ENCODE data around the gene BEND2. TPM values are rescaled to one million over a fixed set of nuclear protein-coding genes. Genes with fewer than 3 reads are reported as not detected.
"Not testable (repeated sequence)": the region's sequence is repeated elsewhere in the genome, so short reads cannot be mapped to it uniquely, and the experiment has no call there.

The BEND2 gene
- total RNA-seq: not detected
- long read RNA-seq: 0 reads

DNA sequence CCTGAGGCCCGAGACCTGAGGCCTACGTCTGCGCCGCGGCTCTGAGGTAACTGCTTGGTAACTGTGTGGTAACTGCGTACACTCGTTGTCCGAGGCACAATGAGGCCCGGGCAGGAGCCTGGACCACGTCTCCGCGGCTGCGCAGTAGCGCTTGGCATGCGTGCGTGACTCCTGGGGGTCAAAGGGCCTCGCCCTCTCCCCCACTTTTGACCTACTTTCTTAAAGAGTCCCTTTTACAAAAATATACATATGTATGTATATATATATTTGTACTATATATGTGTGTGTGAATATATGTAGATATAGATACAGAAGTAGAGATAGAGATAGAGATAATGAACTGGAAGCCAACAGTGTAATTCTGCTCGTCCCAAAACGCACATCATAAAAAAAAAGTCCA, at the start of gene BEND2:
Gene BEND2, minus strand, starts transcription at position 101 of the 400 bp plus-strand sequence. CDS start 136 bp downstream, outside the sequence.
- intact Hi-C loops (cut with DNase I, micrococcal nuclease): no loop called here
- ATAC-seq (no peak), DNase-seq (no peak)

DNA sequence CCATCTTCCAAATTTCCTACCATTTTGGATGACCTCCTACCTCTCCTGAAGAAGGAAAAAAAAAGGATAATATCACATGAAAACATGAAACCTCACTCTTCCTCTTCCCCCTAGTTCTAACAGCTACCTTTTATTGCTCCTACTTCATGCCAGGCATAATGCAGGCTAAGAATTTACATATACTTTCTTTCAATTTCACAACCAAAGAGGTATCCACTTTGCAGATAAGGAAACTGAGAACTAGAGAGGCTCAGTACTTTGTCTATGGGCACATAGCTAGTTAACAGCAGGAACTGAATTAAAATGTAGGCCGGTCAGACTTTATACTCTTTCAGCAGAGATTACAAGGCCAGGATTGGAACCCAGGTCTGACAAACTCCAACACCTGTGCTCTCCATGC, 34.4 kb upstream of the BEND2 start:
- intact Hi-C loops (cut with DNase I, micrococcal nuclease): no loop called here
- DNase-seq (no peak), ATAC-seq (no peak)

DNA sequence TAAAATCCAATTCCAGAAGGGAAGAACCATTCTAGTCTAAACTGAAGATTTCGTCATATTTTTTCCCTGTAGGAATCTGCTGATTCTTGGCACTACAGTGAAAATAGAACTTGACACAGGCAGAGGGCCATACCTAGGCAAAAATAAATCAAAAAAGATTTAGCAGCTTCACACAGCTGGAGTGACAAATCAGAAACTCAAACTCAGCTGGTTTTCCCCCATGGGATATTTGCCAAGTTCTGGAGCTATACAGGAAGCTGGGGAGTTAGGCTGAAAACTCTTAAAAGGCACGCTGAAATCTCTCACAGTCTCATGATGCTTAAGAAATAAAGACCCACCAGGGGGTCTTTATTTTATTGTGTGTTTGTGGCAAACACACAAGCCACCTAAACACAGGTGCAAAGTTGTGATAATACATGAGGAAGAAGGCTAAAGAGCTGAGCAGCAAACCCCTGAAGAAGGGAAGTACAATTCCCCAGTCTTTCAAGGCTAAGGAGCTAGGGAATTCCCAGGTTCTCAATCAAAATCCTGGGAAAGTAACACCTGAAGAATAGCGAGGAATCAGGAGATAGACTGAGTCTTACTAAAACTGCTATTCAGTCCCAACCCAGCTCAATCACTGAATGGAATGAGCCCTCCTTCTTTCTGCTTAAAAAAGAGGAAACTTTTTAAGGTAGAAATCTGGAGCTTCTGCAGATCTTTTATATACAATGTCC, 32.1 kb upstream of the BEND2 start:
- ATAC-seq (no peak), DNase-seq (no peak)
- intact Hi-C loops (cut with DNase I, micrococcal nuclease): no loop called here

DNA sequence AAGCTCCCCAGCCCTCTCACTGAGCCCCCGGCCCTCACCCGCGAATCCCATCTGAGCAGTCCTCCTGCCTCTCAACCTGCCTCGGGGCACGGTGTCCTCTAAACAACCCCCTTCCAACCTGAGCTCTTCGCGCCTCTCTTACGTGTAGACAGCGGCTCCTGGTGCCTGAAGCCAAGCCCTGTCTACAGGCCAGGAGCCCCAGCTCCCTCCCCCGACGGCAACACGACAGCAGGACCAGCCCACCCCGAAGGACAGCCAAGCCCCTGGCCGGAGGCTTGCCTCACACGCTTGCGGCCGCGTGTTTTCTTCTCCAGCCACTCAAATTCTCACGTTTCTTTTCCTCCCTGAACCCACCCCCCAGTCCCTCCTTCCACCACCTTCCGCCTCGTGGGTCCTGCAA, 9.0 kb upstream of the BEND2 start:
- ATAC-seq; intact Hi-C loops (cut with DNase I, micrococcal nuclease): not testable (repeated sequence)

DNA sequence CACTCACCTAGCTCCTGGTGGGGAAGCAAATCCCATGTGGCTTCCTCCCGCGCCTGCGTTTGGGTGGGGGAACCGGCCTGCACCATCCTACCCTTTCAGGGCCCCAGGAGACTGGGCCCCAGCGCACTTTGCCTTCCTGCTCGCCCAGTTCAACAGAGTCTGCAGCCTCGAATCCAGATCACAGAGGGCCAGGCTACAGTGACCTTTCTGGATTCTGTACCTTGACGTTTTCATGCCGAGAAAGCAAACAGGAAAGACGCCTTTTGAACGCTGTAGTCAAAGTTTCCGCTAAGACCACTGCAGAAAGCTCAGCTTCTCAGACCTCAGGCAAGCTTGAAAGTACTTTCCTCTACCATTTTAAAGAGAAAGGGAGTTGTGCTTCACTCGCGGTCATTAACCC, 7.4 kb upstream of the BEND2 start:
- no peak for DNase-seq
- no peak for ATAC-seq
- intact Hi-C loops (cut with DNase I, micrococcal nuclease): no loop called here

More for the DNA sequence above, 9.0 kb upstream of the BEND2 start:
- DNase-seq: not testable (repeated sequence)

DNA sequence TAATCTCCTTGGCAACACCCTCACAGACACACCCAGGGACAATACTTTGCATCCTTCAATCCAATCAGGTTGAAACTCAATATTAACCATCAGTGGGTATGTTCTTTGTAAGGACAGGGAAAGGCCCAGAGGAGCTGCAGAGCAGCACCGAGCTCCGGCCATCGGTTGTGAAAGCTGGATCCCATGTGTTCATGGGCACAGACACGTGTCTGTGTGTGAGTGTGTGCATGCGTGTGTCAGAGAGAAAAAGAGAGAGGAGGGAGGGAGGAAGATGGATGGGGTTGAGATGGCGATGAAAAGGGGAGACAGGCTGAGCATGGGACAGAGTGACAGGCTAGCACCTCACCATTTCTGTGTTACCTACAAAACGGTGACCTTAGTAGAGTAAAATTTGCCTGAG, 6.8 kb upstream of the BEND2 start:
- DNase-seq: no peak
- no peak for ATAC-seq
- intact Hi-C loops (cut with DNase I, micrococcal nuclease): no loop called here

DNA sequence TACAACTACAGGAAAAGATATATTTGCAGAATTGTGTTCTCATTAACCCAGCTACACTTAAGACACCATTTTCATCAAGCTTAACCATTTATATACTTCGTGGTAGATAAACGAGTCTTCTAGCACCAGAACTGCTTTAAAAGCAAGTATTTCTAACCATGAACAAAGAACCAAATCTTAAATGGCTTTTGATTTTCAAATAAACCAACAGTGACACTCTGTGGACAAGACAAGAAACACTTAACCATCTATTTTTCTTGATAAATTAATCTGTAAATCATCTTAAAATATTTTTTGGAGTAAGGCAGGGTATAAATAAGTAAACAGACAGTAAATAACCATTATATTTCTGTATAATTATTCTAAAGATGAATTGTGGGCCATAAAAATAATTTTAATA, 10.2 kb downstream of the BEND2 start:
- DNase-seq (no peak), ATAC-seq (no peak)
- intact Hi-C loops (cut with DNase I, micrococcal nuclease): no loop called here

DNA sequence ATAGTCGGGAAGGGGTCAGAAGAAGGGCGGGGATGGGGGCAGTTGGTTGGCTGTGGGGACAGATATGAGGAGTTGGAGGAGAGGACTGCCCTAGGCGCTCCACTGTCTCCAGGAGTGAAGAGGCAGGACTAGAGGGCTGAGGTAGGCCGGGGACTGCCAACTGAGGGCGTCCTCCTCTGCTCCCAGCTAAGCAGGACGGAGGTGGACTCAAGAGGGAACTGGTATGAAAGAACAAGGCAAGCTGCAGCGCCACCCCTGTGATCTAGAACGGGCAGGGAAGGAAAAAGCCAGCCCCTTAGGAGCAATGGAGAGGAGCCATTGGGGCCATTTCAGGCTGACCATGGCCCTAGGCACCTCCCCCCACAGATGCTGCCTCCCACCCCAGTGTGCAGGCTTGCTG, 14.0 kb downstream of the BEND2 start:
- ATAC-seq (no peak), DNase-seq (no peak)
- intact Hi-C loops (cut with DNase I, micrococcal nuclease): loop anchor here in 1 of 2 donors (5.0 kb wide), 1 partner anchor 419 kb away; no protein-coding TSS in a partner anchor

DNA sequence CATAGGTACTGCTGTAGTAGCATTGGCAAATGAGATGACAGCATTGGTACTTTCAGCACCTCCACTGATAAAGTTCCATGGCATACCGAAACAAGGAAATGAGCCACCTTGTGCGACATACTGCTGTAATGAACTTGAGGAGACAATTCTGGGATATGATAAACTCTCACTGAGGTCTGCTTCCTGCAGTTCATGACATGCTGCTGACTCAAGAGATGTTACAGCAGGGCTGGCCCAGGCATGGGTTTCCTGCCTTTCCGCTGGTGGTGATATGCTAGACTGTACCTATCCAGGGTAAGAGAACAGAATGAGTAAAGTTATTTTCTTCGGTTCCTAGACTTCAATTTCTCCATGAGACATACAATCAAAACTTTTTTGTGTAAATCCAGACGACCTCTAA, 17.1 kb downstream of the BEND2 start:
- no peak for ATAC-seq
- intact Hi-C loops (cut with DNase I, micrococcal nuclease): no loop called here
- no peak for DNase-seq

DNA sequence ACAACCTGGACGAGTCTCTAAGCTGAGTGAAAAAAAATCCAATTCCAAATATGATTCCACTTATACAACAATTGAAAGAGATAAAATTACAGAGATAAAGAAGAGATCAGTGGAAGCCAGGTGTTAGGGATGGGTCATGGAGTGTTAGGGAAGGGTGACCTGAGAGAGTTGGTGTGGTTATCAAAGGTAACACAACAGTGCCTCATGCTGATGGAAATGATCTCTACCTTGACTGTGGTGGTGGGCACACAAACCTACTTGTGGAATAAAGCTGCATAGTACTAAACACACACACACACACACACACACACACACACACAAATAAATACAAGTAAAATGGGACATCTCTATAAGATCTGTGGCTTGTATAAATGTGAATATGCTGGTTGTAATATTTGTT, 26.0 kb downstream of the BEND2 start:
- DNase-seq (no peak), ATAC-seq (no peak)
- intact Hi-C loops (cut with DNase I, micrococcal nuclease): no loop called here

DNA sequence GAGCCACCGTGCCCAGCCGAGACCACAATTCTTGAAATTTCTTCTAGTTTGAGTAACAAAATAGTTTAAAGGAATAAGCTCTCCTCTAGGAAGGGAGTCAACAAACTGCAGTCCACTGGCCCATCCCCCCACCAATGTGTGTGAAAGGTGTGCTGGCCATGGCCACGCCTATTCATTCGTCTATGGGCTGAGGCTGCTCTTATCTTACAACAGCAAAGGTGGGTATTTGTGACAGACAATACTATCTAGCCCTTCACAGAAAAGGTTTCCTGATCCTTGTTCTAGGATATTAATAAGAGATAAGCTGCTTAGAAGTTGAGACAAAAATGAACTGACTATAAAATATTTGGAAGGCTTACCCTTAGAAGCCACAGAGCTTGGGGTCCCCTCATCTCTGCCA, 41.2 kb downstream of the BEND2 start:
- DNase-seq: no peak
- no peak for ATAC-seq
- intact Hi-C loops (cut with DNase I, micrococcal nuclease): no loop called here

DNA sequence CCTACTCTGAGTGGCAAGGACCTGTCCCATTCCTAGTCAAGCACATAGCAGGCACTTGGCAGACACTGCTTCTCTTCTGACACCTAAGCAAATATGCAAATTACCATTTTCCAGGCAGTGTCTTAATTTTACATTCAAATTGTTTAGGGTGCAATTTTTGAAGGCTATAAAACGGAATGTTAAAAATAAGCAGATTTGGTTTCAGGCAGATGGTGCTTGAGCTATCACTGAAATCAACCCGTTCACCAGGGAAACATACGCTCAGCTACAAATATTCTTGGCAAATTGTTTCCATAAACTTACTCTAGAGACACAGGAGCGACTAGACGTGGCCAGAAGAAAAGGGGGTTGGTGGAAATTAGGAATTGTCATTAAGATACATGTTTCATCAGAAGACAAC, 45.7 kb downstream of the BEND2 start:
- intact Hi-C loops (cut with DNase I, micrococcal nuclease): no loop called here
- no peak for DNase-seq
- no peak for ATAC-seq

DNA sequence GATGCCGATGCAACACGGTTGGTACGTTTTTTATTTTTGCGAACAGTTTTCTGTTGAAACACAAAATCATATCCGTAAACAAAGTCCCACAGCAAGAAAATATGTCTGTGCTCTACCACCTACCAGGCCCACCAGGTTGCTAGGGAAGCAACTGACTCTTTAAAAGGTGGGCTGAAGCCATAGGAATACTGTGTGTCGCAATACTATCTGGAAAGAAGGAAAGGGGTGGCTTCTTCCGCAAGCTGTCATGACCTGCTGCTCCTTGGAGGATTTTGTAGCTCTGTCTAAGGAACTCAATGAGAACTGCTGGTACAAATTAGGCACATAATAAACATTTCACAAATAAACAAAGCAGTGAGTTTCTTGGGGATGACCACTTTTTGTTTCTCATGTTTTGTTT, 46.5 kb downstream of the BEND2 start:
- intact Hi-C loops (cut with DNase I, micrococcal nuclease): no loop called here
- DNase-seq (no peak), ATAC-seq (no peak)

DNA sequence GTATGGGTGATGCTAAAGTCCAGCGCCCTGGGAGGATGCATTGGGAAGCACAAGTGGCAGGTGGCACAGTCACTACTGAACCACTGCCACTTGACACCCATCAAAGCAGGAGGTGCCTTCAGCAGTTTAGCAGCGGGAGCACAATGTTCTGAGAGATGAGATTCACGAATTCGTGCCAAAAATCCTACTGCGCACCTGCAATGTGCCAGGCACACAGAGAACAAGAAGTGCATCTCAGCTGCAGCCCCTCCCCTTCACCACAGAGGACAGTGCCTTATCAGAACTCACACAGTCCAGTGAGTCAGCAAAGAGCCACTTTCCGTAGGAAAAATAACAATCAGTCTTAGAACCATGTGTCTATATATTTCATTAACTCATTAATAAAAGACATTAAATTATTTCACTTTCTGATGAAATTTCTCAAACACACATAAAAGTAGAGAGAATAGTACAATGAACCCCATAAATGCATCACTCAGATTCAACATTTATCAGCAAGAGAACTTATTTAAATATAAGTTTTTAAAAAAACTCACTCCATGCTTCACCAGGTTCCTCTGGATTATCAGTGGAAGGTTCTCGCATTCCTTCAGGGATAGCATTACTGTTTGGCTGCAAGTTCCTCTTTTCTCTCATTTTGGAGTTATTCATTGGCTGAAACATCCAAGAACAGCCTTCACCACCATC, 47.0 kb downstream of the BEND2 start:
- ATAC-seq (no peak), DNase-seq (no peak)
- intact Hi-C loops (cut with DNase I, micrococcal nuclease): no loop called here

DNA sequence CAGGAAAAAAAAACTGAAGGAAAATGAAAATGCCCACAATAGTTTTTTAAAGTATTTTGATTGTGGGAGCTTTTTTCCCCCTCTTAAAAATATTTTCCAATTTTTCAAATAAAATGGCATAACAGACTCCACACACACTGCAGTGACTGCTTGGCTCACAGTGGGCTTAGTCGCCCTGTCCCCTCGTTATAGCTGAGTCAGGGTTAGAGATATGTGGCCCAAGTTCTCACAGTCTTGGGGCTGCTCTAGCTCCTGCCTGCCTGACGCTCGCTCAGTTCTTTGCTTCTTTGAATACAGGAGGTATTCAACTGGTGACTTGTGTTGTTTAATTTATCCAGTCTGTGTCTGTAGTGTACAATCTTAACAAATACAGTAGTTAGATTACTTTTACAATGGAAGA, 47.7 kb downstream of the BEND2 start:
- intact Hi-C loops (cut with DNase I, micrococcal nuclease): no loop called here
- no peak for ATAC-seq

DNA sequence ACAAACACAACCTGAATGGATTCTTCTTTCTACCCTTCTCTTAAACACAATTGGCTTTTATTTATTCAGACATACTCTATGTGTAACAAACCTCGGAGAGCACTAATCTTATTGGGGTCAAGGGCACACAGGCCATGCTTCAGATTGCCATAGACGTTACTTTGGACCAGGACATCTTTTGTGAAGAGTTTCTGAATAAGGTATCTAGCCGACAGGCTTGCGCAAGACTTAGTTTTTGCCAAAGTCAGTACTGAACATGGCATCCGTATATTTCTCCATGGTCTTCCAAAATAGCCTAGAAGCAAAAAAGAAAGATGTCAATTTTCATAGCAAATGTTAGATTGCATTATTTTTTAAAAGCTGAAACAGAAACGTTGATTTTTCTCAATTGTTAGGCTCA, 49.8 kb downstream of the BEND2 start:
- intact Hi-C loops (cut with DNase I, micrococcal nuclease): no loop called here

More for the DNA sequence above, 47.7 kb downstream of the BEND2 start:
- no peak for DNase-seq

DNA sequence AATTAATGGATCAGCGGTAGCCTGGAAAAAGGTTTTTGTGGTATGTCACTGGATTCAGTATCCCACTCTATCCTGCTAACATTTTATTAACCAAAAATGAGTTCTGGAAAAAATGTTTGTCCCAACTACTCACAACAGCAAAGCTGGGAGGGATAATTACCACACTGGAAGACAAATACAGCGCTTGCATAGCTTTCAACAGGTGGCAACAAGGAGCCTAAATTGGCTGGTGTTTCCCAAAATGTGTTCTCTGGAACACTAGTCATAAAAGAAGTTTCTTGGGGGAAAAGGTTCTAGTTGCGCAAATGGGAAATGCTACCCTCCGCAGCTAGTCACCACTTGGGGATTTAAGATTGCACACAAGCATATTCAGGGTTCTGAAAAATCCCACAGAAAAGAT, 54.6 kb downstream of the BEND2 start:
- no peak for DNase-seq
- intact Hi-C loops (cut with DNase I, micrococcal nuclease): no loop called here
- no peak for ATAC-seq

More for the DNA sequence above, 49.8 kb downstream of the BEND2 start:
- no peak for ATAC-seq
- DNase-seq: no peak

DNA sequence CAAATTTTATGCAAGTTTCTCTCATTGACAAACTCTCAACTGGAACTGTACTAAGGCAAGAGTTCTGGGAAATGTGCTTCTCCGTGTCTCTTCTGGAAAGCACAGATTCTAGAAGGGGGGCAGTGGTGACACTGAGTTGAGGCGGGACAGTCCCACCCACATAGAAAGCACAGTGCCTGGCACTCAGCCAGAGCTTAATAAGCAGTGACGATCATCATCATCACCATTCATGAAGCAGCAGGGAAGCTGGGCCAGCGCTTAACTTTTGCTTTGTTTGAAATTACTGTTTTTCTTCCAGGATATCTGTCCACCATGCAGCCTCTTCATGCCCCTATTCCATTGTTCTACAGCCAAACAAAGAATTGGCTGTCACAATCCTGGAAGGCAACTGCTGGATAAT, 60.3 kb downstream of the BEND2 start:
- no peak for DNase-seq
- no peak for ATAC-seq
- intact Hi-C loops (cut with DNase I, micrococcal nuclease): no loop called here

DNA sequence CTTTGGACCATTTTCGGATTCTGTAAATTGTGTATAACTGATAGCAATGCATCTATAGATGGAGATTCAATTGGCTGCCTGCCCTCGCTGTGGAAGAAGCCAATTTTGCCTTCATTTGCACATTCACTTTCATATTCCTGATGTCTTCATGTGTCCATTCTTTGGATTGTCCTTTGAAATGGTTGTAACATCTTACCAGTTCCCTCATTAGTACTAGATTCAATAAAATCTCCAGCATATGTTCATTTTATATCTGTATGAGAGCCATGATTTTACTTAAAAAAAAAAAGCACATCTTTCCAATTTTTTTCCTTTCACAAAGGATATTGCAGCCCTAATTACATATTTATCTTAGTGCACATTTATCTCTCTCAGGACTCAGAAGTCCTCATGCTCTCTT, 61.7 kb downstream of the BEND2 start:
- intact Hi-C loops (cut with DNase I, micrococcal nuclease): no loop called here
- DNase-seq: no peak
- no peak for ATAC-seq

DNA sequence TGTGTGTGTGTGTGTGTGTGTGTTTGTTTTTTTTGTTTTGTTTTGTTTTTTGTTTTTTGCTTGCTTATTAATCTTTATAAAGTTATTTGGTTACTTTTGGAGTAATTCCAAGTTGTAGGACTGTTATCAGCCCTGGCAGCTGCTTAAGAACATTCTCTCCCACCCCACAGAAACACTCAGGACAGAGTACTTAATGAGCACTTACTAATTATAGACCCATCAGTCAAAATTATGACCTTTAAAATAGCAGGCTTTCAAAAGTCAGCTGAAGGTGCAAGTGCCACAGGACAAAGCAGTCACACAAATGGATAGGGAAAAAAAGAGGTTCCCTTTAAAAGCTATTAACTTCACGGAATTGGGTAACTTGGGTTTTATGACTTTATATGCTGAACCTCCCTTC, 69.0 kb downstream of the BEND2 start:
- intact Hi-C loops (cut with DNase I, micrococcal nuclease): no loop called here
- DNase-seq (no peak), ATAC-seq (no peak)

DNA sequence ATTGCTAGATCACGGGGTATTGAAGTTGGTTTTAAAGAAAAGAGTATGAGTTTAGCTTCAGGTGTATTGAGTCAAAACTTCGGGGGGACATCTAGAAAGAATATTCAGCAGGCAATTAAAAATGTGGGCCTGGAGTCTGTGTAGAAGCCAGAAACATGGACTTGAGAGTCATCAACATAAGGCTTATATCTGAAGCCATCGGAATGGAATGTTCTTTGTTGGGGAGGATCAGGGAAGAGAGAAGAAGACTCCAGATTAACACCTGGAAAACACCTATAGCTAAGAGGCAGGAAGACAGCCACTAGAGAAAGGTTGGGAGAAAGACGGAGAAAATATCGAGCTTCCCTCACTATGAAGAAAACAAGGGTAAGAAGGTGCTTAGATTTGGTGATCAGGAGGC, 69.5 kb downstream of the BEND2 start:
- ATAC-seq (no peak), DNase-seq (no peak)
- intact Hi-C loops (cut with DNase I, micrococcal nuclease): no loop called here
